HG03135 (cell line): ENCODE results near the gene PCDHA8.
"Not testable (repeated sequence)": the region's sequence is repeated elsewhere in the genome, so short reads cannot be mapped to it uniquely, and the experiment has no call there.

ENCODE experiments used
- ATAC-seq: cut with Tn5 transposase; IDR thresholded peaks from one replicate; pipeline ENCODE4 v1.9.1; 2021; ENCODE audit warnings: mild to moderate bottlenecking, moderate library complexity; ENCODE audit not compliant: unreplicated experiment

PCDHA8 gene, protein sequence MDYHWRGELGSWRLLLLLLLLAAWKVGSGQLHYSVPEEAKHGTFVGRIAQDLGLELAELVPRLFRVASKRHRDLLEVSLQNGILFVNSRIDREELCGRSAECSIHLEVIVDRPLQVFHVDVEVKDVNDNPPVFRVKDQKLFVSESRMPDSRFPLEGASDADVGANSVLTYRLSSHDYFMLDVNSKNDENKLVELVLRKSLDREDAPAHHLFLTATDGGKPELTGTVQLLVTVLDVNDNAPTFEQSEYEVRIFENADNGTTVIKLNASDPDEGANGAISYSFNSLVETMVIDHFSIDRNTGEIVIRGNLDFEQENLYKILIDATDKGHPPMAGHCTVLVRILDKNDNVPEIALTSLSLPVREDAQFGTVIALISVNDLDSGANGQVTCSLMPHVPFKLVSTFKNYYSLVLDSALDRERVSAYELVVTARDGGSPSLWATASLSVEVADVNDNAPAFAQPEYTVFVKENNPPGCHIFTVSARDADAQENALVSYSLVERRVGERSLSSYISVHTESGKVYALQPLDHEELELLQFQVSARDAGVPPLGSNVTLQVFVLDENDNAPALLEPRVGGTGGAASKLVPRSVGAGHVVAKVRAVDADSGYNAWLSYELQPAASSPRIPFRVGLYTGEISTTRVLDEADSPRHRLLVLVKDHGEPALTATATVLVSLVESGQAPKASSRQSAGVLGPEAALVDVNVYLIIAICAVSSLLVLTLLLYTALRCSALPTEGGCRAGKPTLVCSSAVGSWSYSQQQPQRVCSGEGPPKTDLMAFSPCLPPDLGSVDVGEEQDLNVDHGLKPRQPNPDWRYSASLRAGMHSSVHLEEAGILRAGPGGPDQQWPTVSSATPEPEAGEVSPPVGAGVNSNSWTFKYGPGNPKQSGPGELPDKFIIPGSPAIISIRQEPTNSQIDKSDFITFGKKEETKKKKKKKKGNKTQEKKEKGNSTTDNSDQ

DNA sequence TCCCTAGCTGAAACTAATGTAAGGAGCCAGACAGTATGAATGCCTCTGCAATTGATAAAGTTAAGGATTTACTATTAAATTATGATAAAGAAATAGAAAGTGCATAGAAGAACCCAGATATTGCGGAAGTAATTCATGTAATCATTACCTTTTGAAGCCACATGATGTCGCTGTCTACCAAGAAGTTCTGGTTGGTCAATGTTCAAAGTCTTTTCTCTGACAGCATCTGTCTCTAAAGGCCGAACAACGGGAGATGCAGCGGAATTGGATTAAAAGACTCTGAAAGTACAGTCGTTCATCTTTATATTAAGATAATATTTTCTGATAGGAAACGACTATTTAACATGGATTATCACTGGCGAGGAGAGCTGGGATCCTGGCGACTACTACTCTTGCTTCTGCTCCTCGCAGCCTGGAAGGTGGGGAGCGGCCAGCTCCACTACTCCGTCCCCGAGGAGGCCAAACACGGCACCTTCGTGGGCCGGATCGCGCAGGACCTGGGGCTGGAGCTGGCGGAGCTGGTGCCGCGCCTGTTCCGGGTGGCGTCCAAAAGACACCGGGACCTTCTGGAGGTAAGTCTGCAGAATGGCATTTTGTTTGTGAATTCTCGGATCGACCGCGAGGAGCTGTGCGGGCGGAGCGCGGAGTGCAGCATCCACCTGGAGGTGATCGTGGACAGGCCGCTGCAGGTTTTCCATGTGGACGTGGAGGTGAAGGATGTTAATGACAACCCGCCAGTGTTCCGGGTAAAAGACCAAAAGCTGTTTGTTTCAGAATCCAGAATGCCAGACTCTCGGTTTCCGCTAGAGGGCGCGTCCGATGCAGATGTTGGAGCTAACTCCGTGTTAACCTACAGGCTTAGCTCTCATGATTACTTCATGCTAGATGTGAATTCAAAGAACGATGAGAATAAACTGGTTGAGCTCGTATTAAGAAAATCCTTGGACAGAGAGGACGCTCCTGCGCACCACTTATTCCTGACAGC is at the start of gene PCDHA8:
Gene PCDHA8, plus strand, starts transcription at position 210 of the 985 bp plus-strand sequence. Its CDS starts 135 bp downstream, at position 345.
- no peak for ATAC-seq

DNA sequence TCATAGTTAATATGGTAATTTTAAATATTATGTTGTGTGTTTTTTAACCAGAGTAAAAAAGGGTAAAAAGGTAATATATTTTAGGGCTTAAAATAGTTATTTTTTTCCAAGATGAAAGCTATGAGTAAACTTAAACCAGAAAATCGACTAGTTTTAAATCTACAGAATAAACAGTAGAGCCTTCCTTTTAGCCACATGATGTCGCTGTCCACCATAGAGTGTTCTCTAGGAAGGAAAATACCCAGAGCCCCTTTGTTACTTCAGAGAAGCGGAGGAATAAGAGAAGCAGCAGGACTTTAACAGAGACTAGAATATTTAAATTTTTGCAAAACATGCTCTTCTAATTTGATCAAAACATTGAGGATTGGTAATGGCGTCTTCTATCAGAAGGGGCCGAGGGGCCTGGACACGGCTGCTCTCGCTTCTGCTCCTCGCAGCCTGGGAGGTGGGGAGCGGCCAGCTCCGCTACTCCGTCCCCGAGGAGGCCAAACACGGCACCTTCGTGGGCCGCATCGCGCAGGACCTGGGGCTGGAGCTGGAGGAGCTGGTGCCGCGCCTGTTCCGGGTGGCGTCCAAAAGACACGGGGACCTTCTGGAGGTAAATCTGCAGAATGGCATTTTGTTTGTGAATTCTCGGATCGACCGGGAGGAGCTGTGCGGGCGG is 46.3 kb upstream of the PCDHA8 start, which contains the start of gene PCDHA2:
Gene PCDHA2, plus strand, starts transcription at position 258 of the 664 bp plus-strand sequence.
- no peak for ATAC-seq

DNA sequence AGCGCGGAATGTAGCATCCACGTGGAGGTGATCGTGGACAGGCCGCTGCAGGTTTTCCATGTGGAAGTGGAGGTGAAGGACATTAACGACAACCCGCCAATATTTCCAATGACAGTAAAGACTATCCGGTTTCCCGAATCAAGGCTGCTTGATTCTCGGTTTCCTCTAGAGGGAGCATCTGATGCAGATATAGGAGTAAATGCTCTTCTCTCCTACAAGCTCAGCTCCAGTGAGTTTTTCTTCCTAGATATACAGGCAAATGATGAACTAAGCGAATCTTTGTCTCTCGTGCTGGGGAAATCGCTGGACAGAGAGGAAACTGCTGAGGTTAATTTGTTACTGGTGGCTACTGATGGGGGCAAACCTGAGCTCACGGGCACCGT is 45.7 kb upstream of the PCDHA8 start:
- no peak for ATAC-seq

DNA sequence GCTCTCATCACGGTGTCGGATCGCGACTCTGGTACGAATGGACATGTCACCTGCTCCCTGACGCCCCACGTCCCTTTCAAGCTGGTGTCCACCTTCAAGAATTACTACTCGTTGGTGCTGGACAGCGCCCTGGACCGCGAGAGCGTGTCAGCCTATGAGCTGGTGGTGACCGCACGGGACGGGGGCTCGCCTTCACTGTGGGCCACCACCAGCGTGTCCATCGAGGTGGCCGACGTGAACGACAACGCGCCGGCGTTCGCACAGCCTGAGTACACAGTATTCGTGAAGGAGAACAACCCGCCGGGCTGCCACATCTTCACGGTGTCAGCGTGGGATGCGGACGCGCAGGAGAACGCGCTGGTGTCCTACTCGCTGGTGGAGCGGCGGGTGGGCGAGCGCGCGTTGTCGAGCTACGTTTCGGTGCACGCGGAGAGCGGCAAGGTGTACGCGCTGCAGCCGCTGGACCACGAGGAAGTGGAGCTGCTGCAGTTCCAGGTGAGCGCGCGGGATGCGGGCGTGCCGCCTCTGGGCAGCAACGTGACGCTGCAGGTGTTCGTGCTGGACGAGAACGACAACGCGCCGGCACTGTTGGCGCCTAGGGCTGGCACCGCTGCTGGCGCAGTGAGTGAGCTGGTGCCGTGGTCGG is 44.8 kb upstream of the PCDHA8 start:
- ATAC-seq, result not testable (repeated sequence)

DNA sequence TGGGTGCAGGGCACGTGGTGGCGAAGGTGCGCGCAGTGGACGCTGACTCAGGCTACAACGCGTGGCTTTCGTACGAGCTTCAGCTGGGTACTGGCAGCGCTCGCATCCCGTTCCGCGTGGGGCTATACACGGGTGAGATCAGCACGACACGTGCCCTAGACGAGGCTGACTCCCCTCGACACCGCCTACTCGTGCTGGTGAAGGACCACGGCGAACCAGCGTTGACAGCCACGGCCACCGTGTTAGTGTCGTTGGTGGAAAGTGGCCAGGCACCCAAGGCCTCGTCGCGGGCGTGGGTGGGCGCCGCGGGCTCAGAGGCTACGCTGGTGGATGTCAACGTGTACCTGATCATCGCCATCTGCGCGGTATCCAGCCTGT is 44.3 kb upstream of the PCDHA8 start:
- ATAC-seq, result no peak

DNA sequence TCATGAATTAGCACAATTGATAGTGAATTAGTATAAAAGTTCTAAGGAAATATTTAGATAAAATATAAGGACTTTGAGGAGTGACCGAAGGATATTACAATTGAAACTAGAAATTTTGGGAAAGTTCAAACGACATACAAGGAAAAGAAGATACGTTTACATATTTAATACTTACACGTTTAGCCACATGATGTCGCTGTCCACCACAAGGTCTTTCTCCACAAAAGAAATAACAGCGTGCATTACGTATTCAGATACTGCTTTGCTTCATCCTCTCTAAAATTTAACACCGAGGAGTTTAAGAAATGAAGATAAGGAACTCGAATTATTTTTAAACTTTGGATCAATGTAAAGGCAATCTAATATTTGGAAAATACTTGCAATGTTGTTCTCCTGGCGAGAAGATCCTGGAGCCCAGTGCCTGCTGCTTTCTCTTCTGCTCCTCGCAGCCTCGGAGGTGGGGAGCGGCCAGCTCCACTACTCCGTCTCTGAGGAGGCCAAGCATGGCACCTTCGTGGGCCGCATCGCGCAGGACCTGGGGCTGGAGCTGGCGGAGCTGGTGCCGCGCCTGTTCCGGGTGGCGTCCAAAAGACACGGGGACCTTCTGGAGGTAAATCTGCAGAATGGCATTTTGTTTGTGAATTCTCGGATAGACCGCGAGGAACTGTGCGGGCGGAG is 40.0 kb upstream of the PCDHA8 start, which contains the start of gene PCDHA3:
Gene PCDHA3, plus strand, starts transcription at position 242 of the 678 bp plus-strand sequence.
- no peak for ATAC-seq

DNA sequence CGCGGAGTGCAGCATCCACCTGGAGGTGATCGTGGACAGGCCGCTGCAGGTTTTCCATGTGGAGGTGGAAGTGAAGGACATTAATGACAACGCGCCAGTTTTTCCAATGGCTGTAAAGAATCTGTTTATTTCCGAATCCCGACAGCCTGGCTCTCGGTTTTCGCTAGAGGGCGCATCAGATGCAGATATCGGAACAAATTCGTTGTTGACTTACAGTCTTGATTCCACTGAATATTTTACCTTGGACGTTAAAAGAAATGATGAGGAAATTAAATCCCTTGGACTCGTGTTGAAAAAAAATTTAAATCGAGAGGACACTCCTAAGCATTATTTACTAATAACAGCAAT is 39.5 kb upstream of the PCDHA8 start:
- ATAC-seq, result no peak

DNA sequence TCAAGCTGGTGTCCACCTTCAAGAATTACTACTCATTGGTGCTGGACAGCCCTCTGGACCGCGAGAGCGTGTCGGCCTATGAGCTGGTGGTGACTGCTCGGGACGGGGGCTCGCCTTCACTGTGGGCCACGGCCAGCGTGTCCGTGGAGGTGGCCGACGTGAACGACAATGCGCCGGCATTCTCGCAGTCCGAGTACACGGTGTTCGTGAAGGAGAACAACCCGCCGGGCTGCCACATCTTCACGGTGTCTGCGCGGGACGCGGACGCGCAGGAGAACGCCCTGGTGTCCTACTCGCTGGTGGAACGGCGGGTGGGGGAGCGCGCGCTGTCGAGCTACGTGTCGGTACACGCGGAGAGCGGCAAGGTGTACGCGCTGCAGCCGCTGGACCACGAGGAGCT is 38.6 kb upstream of the PCDHA8 start:
- not testable (repeated sequence) for ATAC-seq

DNA sequence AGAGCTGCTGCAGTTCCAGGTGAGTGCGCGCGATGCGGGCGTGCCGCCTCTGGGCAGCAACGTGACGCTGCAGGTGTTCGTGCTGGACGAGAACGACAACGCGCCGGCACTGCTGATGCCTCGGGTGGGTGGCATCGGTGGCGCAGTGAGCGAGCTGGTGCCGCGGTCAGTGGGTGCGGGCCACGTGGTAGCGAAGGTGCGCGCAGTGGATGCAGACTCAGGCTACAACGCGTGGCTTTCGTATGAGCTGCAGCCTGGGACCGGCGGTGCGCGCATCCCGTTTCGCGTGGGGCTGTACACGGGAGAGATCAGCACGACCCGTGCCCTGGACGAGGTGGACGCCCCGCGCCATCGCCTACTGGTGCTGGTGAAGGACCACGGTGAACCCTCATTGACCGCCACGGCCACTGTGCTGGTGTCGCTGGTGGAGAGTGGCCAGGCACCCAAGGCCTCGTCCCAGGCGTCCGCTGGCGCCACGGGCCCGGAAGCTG is 38.2 kb upstream of the PCDHA8 start:
- ATAC-seq, result no peak

DNA sequence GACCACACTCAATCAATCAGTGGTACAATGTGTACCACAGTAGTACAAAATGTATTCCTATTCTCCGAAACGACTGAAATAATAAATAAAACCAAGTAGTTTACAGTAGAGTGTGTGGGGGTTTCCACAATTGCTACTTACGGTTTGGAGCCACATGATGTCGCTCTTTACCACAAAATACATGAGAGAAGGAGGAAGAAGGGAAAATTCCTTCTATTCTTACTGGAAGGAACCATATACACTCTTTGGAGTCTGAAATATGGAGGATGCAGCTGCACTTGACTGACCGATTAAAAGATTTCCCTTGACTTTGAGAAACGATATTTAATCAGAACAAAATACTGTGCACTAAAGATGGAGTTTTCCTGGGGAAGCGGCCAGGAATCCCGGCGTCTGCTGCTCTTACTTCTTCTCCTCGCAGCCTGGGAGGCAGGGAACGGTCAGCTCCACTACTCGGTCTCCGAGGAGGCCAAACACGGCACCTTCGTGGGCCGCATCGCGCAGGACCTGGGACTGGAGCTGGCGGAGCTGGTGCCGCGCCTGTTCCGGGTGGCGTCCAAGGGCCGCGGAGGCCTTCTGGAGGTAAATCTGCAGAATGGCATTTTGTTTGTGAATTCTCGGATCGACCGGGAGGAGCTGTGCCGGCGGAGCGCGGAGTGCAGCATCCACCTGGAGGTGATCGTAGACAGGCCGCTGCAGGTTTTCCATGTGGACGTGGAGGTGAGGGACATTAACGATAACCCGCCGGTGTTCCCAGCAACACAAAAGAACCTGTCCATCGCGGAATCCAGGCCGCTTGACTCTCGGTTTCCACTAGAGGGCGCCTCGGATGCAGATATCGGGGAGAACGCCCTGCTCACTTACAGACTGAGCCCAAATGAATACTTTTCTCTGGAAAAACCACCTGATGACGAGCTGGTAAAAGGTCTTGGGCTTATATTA is 33.9 kb upstream of the PCDHA8 start, which contains the start of gene PCDHA4:
Gene PCDHA4, plus strand, starts transcription at position 235 of the 942 bp plus-strand sequence.
- ATAC-seq, result no peak

DNA sequence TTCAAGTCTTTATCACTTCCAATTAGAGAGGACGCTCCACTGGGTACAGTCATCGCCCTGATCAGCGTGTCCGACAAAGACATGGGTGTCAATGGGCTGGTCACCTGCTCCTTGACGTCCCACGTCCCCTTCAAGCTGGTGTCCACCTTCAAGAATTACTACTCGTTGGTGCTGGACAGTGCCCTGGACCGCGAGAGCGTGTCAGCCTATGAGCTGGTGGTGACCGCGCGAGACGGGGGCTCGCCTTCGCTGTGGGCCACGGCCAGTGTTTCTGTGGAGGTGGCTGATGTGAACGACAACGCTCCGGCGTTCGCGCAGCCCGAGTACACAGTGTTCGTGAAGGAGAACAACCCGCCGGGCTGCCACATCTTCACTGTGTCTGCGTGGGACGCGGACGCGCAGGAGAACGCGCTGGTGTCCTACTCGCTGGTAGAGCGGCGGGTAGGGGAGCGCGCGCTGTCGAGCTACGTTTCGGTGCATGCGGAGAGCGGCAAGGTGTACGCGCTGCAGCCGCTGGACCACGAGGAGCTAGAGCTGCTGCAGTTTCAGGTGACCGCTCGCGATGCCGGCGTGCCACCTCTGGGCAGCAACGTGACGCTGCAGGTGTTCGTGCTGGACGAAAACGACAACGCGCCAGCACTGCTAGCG is 32.6 kb upstream of the PCDHA8 start:
- ATAC-seq, result not testable (repeated sequence)

DNA sequence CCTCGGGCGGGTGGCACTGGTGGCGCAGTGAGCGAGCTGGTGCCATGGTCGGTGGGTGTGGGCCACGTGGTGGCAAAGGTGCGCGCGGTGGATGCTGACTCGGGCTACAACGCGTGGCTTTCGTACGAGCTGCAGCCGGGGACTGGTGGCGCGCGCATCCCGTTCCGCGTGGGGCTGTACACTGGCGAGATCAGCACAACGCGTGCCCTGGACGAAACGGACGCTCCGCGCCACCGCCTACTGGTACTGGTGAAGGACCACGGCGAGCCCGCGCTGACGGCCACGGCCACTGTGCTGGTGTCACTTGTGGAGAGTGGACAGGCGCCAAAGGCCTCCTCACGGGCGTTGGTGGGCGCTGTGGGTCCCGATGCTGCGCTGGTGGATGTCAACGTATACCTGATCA is 32.1 kb upstream of the PCDHA8 start:
- ATAC-seq, result no peak

DNA sequence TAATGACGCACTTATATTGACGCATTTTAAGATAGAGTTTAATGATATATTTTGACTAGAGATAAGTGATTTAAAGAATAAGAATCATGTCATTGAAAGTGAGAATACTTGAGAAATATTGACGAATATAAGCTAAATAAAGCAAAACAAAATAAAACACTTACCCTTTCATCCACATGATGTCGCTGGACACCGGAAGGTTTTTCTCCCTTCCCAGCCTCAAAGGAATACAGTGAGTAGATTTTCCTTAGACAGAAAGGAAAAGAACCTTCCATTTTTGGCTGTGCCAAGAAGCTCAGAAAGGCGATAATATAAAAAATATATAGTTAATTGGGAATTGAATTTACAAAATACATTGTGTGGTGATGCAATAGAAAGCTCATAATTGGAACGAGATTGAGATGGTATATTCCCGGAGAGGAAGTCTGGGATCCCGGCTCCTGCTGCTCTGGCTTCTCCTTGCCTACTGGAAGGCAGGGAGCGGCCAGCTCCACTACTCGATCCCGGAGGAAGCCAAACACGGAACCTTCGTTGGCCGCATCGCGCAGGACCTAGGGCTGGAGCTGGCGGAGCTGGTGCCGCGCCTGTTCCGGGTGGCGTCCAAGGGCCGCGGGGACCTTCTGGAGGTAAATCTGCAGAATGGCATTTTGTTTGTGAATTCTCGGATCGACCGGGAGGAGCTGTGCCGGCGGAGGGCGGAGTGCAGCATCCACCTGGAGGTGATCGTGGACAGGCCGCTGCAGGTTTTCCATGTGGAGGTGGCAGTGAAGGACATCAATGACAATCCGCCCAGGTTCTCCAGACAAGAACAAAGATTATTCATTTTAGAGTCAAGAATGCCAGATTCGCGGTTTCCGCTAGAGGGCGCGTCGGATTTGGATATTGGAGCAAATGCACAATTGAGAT is 19.4 kb upstream of the PCDHA8 start, which contains the start of gene PCDHA5:
Gene PCDHA5, plus strand, starts transcription at position 239 of the 906 bp plus-strand sequence.
- ATAC-seq, result no peak

DNA sequence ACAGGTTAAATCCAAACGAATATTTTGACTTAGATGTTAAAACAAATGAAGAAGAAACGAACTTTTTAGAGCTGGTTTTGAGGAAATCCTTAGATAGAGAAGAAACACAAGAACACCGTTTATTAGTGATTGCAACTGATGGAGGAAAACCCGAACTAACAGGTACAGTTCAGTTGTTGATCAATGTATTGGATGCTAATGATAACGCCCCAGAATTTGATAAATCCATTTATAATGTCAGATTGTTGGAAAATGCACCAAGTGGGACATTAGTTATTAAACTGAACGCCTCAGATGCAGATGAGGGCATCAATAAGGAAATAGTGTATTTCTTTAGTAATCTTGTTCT is 18.7 kb upstream of the PCDHA8 start:
- ATAC-seq, result no peak

DNA sequence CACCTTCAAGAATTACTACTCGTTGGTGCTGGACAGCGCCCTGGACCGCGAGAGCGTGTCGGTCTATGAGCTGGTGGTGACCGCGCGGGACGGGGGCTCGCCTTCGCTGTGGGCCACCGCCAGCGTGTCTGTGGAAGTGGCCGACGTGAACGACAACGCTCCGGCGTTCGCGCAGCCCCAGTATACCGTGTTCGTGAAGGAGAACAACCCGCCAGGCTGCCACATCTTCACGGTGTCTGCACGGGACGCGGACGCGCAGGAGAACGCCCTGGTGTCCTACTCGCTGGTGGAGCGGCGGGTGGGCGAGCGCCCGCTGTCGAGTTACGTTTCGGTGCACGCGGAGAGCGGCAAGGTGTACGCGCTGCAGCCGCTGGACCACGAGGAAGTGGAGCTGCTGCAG is 18.0 kb upstream of the PCDHA8 start:
- ATAC-seq, result not testable (repeated sequence)

DNA sequence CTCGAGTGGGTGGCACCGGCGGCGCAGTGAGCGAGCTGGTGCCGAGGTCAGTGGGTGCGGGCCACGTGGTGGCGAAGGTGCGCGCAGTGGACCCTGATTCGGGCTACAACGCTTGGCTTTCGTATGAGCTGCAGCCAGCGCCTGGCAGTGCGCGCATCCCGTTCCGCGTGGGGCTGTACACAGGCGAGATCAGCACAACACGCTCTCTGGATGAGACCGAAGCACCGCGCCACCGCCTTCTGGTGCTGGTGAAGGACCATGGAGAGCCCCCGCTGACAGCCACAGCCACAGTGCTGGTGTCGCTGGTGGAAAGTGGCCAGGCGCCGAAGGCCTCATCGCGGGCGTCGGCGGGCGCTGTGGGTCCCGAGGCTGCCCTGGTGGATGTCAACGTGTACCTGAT is 17.5 kb upstream of the PCDHA8 start:
- ATAC-seq, result no peak
